GM12801 (cell line): ENCODE measurements around the gene STK4.

Source experiments
- TF ChIP-seq, protein P1 (sequence below): IDR thresholded peaks from one replicate; pipeline ENCODE4 v1.5.1; 2011; ENCODE audit warnings: control low read depth; ENCODE audit not compliant: insufficient read length; ENCODE audit errors: extremely low read depth

Gene STK4

GRCh38 chr20:44952731-44953130, 13.6 kb upstream of the STK4 start:
- TF ChIP-seq, protein P1, sequence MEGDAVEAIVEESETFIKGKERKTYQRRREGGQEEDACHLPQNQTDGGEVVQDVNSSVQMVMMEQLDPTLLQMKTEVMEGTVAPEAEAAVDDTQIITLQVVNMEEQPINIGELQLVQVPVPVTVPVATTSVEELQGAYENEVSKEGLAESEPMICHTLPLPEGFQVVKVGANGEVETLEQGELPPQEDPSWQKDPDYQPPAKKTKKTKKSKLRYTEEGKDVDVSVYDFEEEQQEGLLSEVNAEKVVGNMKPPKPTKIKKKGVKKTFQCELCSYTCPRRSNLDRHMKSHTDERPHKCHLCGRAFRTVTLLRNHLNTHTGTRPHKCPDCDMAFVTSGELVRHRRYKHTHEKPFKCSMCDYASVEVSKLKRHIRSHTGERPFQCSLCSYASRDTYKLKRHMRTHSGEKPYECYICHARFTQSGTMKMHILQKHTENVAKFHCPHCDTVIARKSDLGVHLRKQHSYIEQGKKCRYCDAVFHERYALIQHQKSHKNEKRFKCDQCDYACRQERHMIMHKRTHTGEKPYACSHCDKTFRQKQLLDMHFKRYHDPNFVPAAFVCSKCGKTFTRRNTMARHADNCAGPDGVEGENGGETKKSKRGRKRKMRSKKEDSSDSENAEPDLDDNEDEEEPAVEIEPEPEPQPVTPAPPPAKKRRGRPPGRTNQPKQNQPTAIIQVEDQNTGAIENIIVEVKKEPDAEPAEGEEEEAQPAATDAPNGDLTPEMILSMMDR, result no peak

- TF ChIP-seq, protein P1, result no peak
Measured at GRCh38 chr20:44954211-44954610, 12.1 kb upstream of the STK4 start.

- TF ChIP-seq, protein P1, result no peak
Measured at GRCh38 chr20:44955270-44955669, 11.0 kb upstream of the STK4 start.

GRCh38 chr20:44956410-44956809, 9.9 kb upstream of the STK4 start:
- TF ChIP-seq, protein P1, result no peak

GRCh38 chr20:44958276-44958675, 8.0 kb upstream of the STK4 start:
- TF ChIP-seq, protein P1, result no peak

DNA sequence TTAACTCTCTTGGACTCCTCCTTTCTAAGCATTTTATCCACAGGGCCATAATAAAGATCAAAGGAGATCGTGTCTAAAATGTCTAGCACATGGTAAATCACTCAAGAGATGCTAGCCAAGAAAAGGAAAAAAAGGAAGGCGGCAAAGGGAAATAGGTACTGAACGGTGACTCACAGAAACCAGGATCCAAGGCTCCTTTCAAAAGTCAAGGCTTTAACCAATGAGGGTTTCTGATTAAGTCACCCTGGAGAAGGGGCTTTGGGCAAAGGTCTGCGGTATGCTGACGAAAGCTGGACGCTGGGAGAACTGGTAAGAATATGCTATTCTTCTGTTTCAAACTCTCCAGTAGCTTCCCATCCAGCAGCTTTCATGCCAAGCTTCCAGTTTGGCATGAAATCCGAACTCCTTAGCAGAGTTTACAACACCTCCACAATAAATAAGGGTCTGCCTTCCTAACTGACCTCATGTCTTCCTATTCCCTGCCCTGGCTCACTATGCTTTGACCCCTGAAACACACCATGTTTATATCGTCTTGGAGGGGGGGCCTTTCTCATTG, 7.2 kb upstream of the STK4 start:
- TF ChIP-seq, protein P1, result no peak

- TF ChIP-seq, protein P1, result no peak
Measured at GRCh38 chr20:44959638-44960102, 6.6 kb upstream of the STK4 start.
